DND-41 (cell line): ENCODE results near the gene SEMA3A.

Experiments used
- ATAC-seq: fragments of 200-7000 bp; cut with Tn5 transposase; 3 replicates; pipeline ENCODE4 v1.9.1; 2021; ENCODE audit warnings: low read depth; ENCODE audit not compliant: insufficient read depth
- DNase-seq: peaks from one replicate; pipeline ENCODE4 v3.0.0-alpha.2; 2020
- H2AFZ ChIP-seq: 2 replicates; pipeline ENCODE4 v1.6.0; 2012; ENCODE audit warnings: low read depth, low read length
- H3K27ac ChIP-seq: 2 replicates; pipeline ENCODE4 v1.5.1; 2012; ENCODE audit warnings: low read length, inconsistent platforms
- H3K27me3 ChIP-seq: fragments of 200-600 bp; sonication (generic); 2 replicates; pipeline ENCODE4 v1.6.0; 2012; ENCODE audit warnings: low read length, mild to moderate bottlenecking, inconsistent platforms; ENCODE audit not compliant: insufficient read depth, poor library complexity
- H3K36me3 ChIP-seq: 2 replicates; pipeline ENCODE4 v1.5.1; 2012; ENCODE audit warnings: low read length, inconsistent platforms; ENCODE audit not compliant: insufficient read depth
- H3K4me1 ChIP-seq: 2 replicates; pipeline ENCODE4 v1.5.1; 2012; ENCODE audit warnings: mild to moderate bottlenecking, low read length; ENCODE audit not compliant: insufficient read depth
- H3K4me2 ChIP-seq: 2 replicates; pipeline ENCODE4 v1.6.0; 2012; ENCODE audit warnings: mild to moderate bottlenecking, moderate library complexity, low read length, inconsistent platforms; ENCODE audit not compliant: insufficient read depth
- H3K4me3 ChIP-seq, 2 experiments: fragments of 200-600 bp in 1 of 2; shearing (Covaris generic) in 1 of 2; 2 replicates each; pipeline ENCODE4 v1.5.1; 2012 to 2016; ENCODE audit warnings: inconsistent platforms in 2 of 2, low read length in 2 of 2, mild to moderate bottlenecking in 2 of 2, low read depth in 1 of 2, moderate library complexity in 1 of 2
- H3K79me2 ChIP-seq: 2 replicates; pipeline ENCODE4 v1.6.0; 2012; ENCODE audit warnings: low read length, inconsistent platforms; ENCODE audit not compliant: insufficient read depth
- H3K9ac ChIP-seq: 2 replicates; pipeline ENCODE4 v1.6.0; 2012; ENCODE audit warnings: low read depth, mild to moderate bottlenecking, inconsistent platforms, low read length, moderate library complexity
- H3K9me3 ChIP-seq: 2 replicates; pipeline ENCODE4 v1.5.1; 2012; ENCODE audit warnings: low read length, moderate library complexity, mild to moderate bottlenecking, inconsistent platforms; ENCODE audit not compliant: insufficient read depth, severe bottlenecking
- H4K20me1 ChIP-seq: 2 replicates; pipeline ENCODE4 v1.6.0; 2012; ENCODE audit warnings: low read length; ENCODE audit not compliant: insufficient read depth
- EZH2 ChIP-seq: IDR thresholded peaks from 3 replicates; pipeline ENCODE4 v1.6.1; 2012; ENCODE audit warnings: borderline replicate concordance, low read depth, mild to moderate bottlenecking, moderate library complexity, low read length, inconsistent platforms; ENCODE audit not compliant: severe bottlenecking
- TF ChIP-seq, protein P1 (sequence below): IDR thresholded peaks from 2 replicates; pipeline ENCODE4 v1.5.1; 2012; ENCODE audit warnings: borderline replicate concordance, low read length, moderate library complexity, mild to moderate bottlenecking; ENCODE audit not compliant: poor library complexity, severe bottlenecking; ENCODE audit errors: extremely low read depth

The SEMA3A gene

DNA sequence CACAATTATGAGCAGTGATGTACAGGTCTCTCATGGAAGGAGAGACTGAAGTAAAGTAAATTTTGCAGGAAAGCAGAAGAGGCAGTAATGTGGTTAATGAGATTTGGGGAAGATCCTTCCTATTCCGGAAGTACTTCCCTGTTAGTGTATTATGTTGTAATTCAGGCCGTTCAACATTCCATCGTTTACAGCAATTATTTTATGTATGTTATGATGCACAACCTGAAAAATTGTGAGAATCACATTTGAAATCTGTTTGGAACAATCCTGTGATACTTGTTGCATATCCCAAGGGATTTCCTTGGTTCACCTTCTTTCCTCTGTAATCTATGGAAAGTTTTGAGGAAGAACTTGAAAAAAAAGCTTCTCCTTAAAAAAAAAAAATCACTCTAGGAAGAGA lies 247.8 kb downstream of the SEMA3A start:
- no peak overlapping the region for H3K9ac ChIP-seq
- no peaks in the 10 kb centered on the region for H3K27me3 ChIP-seq
- H3K27ac ChIP-seq: no peak overlapping the region
- no peaks in the 10 kb centered on the region for H4K20me1 ChIP-seq
- H3K9me3 ChIP-seq: no peaks in the 10 kb centered on the region
- H3K4me1 ChIP-seq: no peaks in the 10 kb centered on the region
- no peak for ATAC-seq
- H3K4me3 ChIP-seq: no peak overlapping the region
- no peak for TF ChIP-seq EZH2
- TF ChIP-seq, protein P1, sequence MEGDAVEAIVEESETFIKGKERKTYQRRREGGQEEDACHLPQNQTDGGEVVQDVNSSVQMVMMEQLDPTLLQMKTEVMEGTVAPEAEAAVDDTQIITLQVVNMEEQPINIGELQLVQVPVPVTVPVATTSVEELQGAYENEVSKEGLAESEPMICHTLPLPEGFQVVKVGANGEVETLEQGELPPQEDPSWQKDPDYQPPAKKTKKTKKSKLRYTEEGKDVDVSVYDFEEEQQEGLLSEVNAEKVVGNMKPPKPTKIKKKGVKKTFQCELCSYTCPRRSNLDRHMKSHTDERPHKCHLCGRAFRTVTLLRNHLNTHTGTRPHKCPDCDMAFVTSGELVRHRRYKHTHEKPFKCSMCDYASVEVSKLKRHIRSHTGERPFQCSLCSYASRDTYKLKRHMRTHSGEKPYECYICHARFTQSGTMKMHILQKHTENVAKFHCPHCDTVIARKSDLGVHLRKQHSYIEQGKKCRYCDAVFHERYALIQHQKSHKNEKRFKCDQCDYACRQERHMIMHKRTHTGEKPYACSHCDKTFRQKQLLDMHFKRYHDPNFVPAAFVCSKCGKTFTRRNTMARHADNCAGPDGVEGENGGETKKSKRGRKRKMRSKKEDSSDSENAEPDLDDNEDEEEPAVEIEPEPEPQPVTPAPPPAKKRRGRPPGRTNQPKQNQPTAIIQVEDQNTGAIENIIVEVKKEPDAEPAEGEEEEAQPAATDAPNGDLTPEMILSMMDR: no peak
- no peaks in the 10 kb centered on the region for H3K79me2 ChIP-seq
- no peaks in the 10 kb centered on the region for H3K36me3 ChIP-seq
- H3K4me2 ChIP-seq: no peak overlapping the region
- DNase-seq: no peak
- H2AFZ ChIP-seq: no peak overlapping the region

- H3K27ac ChIP-seq: no peak overlapping the region
- ATAC-seq (no peak), DNase-seq (no peak)
- no peaks in the 10 kb centered on the region for H3K79me2 ChIP-seq
- TF ChIP-seq, protein P1: no peak
- no peak for TF ChIP-seq EZH2
- H3K4me2 ChIP-seq: no peak overlapping the region
- no peaks in the 10 kb centered on the region for H4K20me1 ChIP-seq
- no peak overlapping the region for H2AFZ ChIP-seq
- no peaks in the 10 kb centered on the region for H3K27me3 ChIP-seq
- H3K4me1 ChIP-seq: no peaks in the 10 kb centered on the region
- H3K4me3 ChIP-seq: no peak overlapping the region
- no peaks in the 10 kb centered on the region for H3K9me3 ChIP-seq
- no peak overlapping the region for H3K9ac ChIP-seq
- no peaks in the 10 kb centered on the region for H3K36me3 ChIP-seq
Measured at GRCh38 chr7:83941300-83941699, 253.3 kb downstream of the SEMA3A start.

DNA sequence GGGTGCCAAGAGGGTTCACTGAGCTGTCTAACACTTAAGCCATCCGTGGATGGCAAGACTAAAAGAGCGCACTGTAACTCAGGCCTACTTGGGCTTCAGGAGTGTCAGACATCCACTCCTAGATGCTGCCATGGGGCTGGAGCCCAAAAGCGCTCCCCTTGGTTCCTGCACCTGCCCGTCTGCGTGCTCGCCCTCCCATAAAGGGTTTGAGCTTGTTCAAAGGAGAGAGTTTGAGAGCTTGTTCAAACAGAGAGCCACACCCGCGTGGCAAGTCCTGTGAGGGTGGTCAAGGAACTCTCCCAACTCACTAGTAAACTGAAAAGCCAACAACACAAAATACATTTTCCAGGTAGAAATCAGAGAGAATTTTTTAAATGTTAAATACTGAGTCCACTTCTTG lies 256.7 kb downstream of the SEMA3A start:
- H3K9me3 ChIP-seq: no peaks in the 10 kb centered on the region
- DNase-seq: no peak
- no peaks in the 10 kb centered on the region for H4K20me1 ChIP-seq
- H2AFZ ChIP-seq: no peak overlapping the region
- no peak overlapping the region for H3K9ac ChIP-seq
- H3K4me2 ChIP-seq: no peak overlapping the region
- H3K27ac ChIP-seq: no peak overlapping the region
- no peak for ATAC-seq
- TF ChIP-seq, protein P1: no peak
- TF ChIP-seq EZH2: no peak
- no peaks in the 10 kb centered on the region for H3K4me1 ChIP-seq
- H3K27me3 ChIP-seq: no peaks in the 10 kb centered on the region
- H3K36me3 ChIP-seq: no peaks in the 10 kb centered on the region
- no peak overlapping the region for H3K4me3 ChIP-seq
- no peaks in the 10 kb centered on the region for H3K79me2 ChIP-seq
